HCT116 (cell line): Measurements from ENCODE around the gene ZEB2.

Experiments
- EZH2 ChIP-seq: fragments of 200-600 bp; sonication (generic); IDR thresholded peaks from 2 replicates; pipeline ENCODE4 v1.6.1; 2017; ENCODE audit warnings: antibody characterized with exemption, mixed run types
- POLR2A ChIP-seq: IDR thresholded peaks from 2 replicates; pipeline ENCODE4 v1.7.0; 2011; ENCODE audit warnings: borderline replicate concordance; ENCODE audit not compliant: insufficient read depth, insufficient read length; ENCODE audit errors: extremely low read depth
- TF ChIP-seq, protein P1 (sequence below), 3 experiments: fragments of 200-600 bp in 1 of 3; sonication (generic) in 1 of 3; IDR thresholded peaks in 2 of 3; conservative IDR thresholded peaks in 1 of 3; 2 replicates each; pipeline ENCODE4 v1.5.1; 2012 to 2017; ENCODE audit warnings: low read depth in 2 of 3, low read length in 2 of 3, antibody characterized with exemption in 1 of 3, borderline replicate concordance in 1 of 3, control low read depth in 1 of 3, mild to moderate bottlenecking in 1 of 3, mixed read lengths in 1 of 3, mixed run types in 1 of 3, moderate library complexity in 1 of 3; ENCODE audit not compliant: insufficient read depth in 1 of 3
- TF ChIP-seq, protein P2 (sequence below): IDR thresholded peaks from 2 replicates; pipeline ENCODE4 v1.6.1; 2012
- TF ChIP-seq, protein P3 (sequence below): IDR thresholded peaks from 2 replicates; pipeline ENCODE4 v1.6.1; 2012

DNA sequence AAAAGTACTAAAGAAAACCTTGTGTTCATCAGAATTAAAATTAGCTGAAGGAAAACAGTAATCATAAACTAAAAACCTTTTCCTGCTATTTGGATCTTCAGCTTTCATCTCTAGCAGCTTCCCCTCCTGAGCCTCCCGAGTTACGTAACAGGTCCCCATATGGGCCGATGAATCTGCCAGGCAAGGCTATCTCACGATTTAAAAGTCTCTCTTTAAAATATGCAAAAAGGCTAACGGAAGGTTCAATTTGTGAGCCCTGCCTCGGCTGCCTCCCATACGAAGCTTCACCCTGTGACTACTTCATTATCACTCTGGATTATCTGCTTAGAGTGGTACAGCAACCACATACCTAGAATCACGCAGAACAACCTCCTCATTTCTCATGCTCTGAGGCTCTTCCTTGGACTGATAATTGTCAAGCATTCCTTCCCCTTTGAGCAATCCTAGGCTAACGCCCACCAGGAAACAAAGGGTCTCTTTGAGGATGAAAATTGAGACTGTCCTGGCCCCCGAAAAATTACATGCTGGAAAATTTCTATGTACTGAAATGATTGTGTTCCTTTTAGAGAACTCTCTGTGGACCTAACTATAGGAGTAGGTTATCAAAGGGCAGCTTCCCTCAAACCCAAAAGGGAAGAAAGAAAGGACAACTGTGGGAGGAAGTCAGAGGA, 147.4 kb downstream of the ZEB2 start:
- TF ChIP-seq, protein P1, sequence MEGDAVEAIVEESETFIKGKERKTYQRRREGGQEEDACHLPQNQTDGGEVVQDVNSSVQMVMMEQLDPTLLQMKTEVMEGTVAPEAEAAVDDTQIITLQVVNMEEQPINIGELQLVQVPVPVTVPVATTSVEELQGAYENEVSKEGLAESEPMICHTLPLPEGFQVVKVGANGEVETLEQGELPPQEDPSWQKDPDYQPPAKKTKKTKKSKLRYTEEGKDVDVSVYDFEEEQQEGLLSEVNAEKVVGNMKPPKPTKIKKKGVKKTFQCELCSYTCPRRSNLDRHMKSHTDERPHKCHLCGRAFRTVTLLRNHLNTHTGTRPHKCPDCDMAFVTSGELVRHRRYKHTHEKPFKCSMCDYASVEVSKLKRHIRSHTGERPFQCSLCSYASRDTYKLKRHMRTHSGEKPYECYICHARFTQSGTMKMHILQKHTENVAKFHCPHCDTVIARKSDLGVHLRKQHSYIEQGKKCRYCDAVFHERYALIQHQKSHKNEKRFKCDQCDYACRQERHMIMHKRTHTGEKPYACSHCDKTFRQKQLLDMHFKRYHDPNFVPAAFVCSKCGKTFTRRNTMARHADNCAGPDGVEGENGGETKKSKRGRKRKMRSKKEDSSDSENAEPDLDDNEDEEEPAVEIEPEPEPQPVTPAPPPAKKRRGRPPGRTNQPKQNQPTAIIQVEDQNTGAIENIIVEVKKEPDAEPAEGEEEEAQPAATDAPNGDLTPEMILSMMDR (IDR thresholded peaks at IDR 0.05 in 2 of 3, conservative IDR thresholded peaks at IDR 0.05 in 1 of 3; ENCODE audit: borderline replicate concordance in 1 of 3, insufficient read depth in 1 of 3, low read depth in 2 of 3, low read length in 2 of 3): no peak
- TF ChIP-seq POLR2A (no peak), EZH2 (no peak)
- TF ChIP-seq, protein P2, sequence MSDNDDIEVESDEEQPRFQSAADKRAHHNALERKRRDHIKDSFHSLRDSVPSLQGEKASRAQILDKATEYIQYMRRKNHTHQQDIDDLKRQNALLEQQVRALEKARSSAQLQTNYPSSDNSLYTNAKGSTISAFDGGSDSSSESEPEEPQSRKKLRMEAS: no peak
- TF ChIP-seq, protein P3, sequence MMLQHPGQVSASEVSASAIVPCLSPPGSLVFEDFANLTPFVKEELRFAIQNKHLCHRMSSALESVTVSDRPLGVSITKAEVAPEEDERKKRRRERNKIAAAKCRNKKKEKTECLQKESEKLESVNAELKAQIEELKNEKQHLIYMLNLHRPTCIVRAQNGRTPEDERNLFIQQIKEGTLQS: no peak
